GM18499 (cell line): Measurements from ENCODE around the gene CLIC5.

ENCODE experiments used
- ATAC-seq: cut with Tn5 transposase; IDR thresholded peaks from one replicate; pipeline ENCODE4 v1.9.1; 2021; ENCODE audit warnings: moderate number of reproducible peaks; ENCODE audit not compliant: insufficient read depth, unreplicated experiment

Gene CLIC5

DNA sequence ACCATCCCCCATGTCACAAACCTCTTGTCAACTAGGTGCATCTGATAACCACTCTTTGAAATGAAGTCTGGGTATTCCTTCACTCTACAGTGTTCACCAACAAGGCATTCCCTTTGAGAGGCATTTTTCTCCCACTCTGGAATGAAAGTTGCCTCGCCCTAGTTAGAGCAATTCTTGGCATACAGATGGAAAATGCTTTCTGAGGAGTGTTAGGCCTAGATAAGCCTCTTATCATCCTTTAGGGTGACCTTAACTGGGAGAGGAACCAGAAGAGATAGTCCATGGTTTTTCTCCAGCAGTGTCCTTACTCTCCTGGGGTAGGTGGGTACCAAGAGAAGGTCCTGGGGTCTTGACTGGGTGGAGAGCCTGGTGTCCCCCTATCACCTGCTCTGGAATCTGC is 14.8 kb downstream of the CLIC5 start:
- ATAC-seq, result no peak

DNA sequence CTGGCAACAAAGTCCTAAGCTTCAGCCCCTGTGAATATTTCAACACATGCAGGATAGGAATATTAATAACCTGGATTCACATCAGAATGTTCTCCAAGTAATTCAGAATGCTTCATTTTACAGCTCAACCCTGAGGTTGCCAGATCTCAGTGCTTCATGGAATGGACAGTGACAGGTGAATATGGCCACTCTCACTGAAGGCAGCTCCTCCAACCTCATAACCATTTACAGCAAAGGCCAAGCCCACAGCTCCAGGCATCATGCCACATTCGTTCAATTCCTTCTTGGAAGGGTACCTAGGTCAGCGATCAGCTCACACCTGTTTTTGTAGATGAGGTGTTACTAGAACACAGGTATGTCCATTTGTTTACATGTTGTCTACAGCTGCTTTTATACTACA is 17.1 kb downstream of the CLIC5 start:
- no peak for ATAC-seq

DNA sequence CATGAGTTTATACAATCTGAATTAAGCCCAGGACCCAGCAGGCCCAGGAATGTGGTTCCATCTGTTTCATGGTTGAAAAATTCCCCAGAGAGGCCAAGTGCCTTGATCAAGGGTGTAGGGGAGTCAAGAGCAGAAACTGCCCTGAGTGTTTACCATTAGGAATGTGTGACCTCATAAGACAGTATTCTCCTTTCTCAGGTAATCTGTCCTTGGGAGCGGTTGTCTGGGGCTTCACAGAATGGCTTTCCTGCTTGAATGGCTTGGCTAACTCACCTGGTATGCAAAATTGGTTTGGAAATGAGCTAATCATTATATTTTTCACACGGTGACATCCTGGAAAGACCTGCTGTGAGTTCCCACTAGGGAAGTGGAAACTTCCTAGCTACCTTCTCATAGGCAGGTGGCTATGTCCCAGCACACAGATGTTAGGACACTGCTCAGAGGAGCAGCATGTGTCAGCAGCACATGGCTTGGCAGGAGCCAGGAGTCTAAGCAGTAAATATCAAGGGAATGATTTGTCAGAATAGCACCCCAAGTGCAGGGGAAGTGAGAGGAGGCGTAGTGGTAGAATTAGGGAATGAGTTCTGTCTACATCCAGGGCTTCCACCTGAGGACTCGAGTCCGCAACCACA is 17.7 kb downstream of the CLIC5 start:
- no peak for ATAC-seq

DNA sequence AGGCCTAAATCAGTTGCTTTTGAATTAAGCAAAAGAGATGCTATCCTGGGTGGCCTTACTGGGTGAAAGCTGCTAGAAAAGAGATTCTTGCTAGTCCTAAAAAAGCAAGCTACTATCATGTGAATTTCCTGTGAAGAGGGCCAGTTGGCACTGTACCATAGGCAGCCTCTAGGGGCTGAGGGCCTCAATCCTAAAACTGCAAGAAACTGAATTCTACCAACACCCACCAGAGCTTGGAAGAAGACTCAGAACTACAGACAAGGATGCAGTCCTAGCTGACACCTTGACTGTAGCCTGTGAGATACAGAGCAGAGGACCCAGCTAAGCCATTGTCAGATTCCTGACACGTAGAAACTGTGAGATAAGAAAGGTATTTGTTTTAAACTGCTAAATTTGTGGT is 24.5 kb downstream of the CLIC5 start:
- no peak for ATAC-seq

DNA sequence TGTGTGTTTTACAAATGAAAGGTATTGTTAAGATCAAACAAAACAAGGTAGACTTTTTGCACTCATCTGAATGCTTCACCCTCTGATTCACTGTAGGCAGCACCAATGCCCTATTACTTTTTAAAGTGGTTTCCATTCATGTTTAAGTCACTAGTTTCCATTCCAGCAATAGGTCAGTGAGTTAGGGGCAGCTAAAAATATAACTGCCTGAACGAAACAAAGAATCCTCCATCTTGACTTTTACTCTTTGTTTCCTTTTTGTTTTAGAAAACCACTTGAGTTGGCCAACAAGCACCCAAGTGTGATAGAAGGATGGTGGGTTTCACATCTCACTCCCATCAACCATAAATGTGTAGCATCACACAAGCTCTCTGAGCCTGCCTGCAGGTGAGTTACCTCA is 25.5 kb downstream of the CLIC5 start:
- no peak for ATAC-seq

DNA sequence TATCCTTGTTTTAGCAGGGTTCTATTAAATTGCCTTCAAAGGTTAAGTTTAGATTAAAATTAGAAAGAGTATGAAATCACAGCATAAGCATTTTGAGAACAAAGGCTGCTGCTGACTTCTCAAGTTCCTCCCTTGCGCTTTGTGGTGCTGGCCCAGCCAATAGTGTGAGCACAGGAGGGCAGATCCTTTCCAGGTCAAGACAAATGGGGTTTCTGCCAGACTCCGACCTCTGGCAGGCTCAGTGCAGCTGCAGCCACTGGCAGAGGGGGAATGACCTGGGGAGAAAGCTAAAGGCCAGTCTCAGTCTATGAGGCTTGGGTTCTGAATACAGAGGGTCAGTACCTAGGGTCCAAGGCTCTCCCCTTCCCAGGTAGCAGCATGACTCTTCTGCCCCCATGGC is 27.0 kb downstream of the CLIC5 start:
- ATAC-seq, result no peak

DNA sequence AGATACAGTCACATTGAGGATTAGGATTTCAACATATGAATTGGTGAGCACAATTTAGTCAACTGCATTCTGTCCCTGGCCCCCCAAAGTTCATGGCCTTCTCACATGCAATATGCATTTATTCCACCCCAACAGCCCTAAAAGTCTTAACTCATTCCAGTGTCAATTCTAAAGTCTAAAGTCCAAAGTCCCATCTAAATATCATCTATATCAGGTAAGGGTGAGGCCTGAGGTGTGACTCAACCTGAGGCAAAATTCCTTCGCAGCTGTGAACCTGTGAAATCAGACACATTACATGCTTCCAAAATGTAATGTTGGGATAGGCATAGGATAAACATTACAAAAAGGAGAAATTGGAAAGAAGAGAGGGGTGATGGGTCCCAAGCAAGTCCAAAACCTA is 27.8 kb downstream of the CLIC5 start:
- ATAC-seq, result no peak

DNA sequence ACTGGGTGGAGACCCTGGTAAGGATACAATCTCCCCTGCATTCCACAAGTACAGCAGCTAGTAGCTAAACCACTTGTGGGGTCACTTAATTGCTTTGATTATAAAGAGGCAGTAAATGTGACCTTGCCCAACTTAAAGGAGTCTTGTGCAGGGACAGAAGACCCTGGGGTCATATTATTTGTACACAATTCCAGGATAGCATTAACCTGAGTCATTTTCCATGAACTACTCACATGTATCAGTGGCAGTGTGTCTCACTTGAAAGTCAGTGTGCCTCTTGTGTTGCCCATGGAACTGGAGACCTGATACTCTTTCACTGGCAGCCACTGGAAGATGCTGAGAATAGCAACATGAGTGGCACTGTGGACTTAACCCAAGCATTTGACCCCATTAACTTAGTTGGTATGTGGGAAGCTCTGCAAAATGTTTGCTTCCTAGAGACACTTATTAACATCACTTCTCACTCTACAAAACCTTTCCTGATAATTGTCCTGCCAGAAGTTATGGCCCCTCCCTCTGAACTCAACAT is 28.9 kb downstream of the CLIC5 start:
- ATAC-seq, result no peak

DNA sequence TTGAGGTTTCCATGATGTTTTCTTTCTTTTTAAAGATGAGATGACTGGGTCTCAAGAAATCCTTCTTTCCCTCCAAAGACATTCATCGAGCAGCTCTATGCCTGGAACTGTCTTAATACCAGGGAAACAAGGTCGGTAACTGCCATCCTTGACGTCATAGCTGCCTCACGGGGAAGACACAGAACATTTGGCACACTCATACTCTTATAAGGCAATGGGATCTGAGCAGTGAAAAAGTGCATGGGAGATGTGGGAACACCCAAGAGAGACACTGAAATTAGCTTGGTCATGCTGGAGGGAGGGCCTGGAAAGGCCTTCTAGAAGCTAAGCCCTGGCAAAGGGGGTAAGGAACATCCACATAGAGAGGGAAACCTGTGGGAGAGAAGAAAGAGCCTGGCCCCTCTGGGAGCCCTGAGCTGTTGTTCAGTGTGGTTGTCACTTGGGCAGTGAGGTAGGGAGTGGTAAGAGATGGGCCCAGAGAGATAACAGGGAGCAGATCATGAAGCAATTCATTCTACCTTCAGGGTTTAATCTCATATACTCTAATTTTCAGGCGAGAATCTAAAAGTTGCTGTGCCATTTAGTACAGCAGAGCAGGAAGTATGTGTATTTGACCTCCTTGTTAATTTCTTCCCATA is 30.8 kb downstream of the CLIC5 start:
- no peak for ATAC-seq

DNA sequence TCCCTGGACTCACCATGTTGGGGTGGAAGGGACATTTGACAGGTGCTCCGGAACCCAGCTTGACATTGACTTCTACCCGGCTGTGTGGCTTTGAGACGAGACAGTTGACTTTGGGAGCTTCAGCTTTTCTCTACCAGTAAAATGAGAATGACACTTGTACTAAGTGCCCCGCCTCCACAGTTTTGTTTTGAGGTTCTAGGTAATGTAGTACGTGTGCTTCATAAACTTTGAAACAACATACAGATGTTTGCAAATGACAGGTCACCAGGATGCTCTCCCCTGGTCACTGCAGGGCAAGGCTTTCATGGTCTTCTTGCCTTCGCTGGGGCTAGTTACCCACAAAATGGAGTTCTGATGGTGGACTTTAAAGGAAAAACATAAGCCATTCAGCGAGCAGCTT is 31.3 kb downstream of the CLIC5 start:
- no peak for ATAC-seq

DNA sequence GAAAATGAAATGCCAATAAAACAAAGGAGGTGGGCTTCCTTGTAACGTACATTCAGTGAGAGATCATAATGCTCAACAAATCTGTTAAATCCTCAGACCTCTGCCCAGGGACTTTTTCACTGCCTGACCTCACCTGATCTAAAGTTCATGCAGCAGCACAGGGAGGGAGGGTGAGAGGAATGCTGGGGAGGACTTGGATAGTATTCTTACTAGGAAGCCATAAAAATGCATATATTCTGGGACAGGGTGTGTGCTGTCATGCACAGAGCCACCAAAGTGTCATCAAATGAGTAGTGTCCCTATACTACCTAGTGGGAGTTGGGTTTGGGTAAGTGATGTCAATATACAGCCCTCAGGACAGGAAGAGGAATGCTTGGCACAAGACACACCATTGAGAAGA is 32.6 kb downstream of the CLIC5 start:
- ATAC-seq, result no peak

DNA sequence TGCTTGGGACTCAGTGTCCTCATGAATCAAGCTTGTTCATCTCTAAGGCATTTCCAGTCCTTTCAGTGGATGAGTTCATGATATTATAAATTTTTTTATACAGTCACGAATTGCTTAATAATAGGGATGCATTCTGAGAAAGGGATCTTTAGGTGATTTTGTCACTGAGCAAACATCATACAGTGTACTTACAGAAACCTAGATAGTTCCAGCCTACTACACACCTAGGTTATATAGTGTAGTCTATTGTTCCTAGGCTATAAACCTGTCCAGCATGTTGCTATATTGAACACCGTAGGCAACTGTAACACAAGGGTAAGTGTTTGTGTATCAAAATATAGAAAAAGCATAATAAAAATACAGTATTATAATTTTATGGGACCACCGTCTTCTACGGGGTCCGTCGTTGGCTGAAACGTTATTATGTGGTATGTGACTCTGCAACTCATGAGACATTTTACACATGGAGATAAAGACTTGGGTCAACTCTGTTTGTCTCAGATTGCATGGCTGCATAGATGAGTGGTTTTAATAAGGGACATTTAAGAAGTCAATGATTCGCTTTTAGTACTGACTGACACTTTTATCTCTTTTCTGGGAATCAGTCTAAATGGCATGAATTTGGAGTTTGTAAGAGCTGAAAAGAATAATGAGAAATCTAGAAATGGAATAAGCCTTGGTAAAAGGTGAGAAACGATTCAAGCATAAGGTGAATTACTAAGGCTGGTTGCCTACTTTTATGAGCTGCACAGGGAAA is 33.2 kb downstream of the CLIC5 start:
- ATAC-seq, result no peak

DNA sequence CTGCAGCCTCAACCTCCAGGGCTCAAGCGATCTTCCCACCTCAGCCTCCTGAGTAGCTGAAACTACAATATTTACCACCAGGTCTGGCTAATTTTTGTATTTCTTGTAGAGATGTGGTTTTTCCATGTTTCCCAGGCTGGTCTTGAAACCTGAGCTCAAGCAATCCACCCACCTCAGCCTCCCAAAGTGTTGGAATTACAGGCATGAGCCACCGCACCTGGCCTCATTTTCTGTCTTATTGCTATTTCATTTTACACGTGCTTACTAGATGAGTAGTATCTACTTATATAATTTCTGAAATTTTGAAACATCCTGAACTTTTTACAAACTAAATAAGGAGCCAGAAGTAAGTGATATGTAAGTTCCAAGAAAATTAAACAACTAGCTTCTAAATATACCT is 34.6 kb downstream of the CLIC5 start:
- ATAC-seq, result no peak

DNA sequence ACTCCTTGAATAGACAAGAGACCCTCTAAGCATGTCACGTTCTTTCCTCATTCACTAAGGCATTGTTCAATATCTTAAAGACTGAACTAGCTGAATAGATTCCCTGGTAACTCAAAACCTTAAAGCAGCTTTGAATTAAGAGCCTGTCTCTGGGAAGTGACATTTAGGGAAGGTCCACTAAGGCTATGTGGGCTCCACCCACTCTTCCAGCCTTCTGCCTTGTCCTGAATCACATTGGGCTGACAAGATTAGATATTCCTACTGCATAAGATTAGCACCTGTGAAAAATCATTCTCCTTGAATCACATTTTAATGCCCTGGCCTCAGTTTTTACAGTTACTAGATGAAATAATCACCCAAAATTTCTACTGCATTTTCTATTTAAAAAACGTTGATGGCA is 36.3 kb downstream of the CLIC5 start:
- ATAC-seq, result no peak

DNA sequence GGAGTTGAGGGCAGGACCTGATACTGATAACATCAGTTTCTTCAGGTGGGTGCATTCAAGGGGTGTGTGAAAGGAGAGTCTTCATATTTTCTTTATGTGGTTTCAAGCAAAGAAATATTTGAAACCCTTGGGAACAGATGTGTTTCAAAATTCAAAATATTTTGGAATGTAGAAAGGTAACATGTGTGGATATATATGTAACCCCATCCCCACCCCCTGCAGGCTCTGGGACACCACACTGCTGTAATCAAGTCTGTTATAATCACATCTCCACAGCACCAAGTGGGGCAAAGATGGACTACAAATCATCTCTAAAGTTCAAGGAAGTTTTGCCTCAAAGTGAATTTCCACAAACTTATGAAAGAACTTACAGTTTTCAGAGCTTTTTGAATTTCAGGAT is 41.1 kb downstream of the CLIC5 start:
- ATAC-seq, result no peak

DNA sequence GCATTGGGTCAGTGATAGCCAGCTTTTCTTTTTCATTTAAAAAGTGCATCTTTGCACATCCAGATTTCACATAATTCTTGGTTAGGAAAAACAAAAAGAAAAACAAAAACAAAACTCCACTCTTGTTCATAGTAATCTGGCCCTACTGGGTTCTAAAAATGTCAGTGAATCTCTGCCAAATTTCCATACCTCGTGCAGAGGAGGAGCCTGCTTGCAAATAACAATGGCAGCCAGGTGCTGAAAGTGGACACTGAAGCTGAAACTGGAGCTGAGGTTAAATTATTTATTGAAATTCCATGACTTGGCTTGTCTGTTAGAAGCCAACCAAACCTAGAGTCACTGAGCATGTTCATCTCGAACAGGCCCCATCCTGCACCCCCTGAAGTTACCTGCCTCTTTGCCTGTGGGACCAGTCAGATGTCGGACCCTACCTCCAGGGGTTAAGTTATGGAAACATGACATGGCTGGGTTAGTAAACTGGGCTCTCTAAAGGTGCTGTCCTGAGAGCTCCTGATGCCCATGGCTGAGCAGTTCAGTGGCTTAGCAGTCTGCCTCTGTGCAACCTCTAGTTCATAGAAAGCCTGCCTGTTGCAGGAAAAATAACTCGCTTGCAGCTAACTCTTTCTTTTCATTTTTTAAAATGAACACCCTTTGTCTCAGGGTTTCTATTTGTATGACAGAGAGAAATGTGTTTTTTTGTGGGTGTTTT is 42.7 kb downstream of the CLIC5 start:
- ATAC-seq, result no peak

DNA sequence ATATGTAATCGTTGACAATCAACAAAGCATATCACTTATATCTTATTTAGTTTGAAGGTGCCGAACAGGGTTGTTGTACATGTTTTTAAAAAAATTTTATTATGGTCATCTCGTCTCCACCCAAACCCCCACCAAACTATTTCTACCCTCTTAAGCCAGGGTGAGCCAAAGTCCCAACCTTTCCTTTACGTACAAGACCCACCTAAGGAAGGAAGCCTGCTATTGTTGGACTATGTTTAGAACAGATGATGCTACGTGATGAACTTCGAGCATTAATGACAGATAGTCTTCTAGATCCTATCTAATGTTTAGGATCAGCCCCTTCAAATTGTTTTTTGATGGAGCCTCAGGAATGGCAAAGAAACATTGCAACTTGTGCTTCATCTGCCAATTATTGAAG is 44.4 kb downstream of the CLIC5 start:
- ATAC-seq, result no peak

DNA sequence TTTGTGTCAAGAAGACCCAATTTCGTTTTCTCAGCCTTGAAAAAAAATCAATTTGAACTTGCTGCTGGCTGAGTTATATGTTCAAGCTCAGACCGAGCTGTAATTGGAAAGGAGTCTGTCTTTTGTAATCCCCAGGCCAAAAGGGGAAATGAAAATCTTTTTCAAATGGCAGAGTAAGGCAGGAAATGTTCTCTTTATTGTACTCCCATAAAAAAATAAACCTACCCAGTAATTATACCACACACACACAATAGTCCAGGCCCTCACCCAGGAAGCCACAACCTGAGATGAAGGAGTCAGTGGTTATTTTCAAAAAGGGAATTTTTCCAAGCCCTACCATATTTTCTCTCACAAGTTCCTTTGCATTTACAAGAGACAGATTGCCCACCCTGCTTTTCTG is 45.3 kb downstream of the CLIC5 start:
- no peak for ATAC-seq

DNA sequence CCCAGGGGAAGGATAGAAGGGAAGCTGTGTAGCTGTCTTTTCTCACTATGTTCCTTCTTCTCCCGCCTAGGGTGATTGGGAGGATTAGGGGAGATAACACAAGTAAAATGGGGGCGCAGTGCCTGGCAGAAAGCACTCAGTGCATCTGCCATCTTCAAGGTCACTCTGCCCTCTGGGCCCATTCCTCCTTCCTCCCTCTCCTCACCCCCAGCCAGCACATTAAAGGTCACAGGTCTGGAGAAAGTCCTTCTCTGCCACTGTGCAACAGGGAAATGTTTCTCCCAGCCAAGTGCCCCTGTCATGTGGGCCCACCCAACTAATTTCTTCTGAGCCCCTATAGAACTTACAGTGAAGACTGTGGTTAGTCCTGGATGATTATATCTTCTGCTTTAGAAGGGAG is 45.8 kb downstream of the CLIC5 start:
- no peak for ATAC-seq

DNA sequence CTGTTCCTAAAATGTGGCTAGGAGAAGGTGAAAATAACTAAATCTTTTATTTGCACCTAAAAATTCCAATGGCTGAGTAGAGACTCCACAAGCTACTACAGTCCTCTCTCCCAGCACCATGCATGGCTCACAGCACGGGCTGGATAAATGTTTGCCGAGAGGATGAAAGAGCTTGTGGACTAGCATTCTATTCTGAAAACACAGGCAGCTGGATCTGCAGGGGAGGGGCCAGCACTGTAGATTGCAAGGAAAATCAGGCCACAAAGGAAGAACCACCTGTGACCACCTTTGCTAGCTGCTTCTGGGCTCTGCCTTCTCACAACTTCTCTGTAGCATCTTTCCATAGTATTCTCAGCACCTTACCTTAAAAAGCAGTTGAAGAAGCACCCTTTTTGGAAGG is 46.6 kb downstream of the CLIC5 start:
- no peak for ATAC-seq

DNA sequence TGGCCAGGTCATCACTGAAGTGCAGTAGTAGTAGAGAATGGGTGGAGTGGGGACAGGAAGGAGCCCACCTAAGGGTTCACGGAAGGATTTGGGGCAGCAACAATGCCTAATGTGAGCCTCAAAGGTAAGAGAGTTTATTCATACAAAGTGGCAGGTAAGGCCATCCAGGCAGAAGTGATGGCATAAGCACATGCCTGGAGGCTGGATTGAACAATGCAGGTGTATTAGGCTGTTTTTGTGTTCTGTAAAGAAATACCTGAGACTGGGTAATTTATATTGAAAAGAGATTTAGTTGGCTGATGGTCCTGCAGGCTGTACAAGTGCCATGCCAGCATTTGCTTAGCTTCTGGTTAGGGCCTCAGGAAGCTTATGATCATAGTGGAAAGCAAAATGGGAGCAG is 48.3 kb downstream of the CLIC5 start:
- no peak for ATAC-seq
